ENCODE data around the gene SERPINB2. TPM values are rescaled to one million over a fixed set of nuclear protein-coding genes. Genes with fewer than 3 reads are reported as not detected.

SERPINB2 gene
- total and polyA plus RNA-seq, 10 of the 15 experiments (the other 5 are each of a cell fraction or from before 2014, with no cell fraction given): 9.6 to 25.3 (median 14.0) TPM

- Histone ChIP-seq H3K9me3 (replicated peaks; ENCODE audit: control insufficient read depth, insufficient read depth, low read length) (no peaks in the 10 kb centered on the region), H3K9ac (ENCODE audit: control insufficient read depth, insufficient read depth, low read length) (no peak overlapping the region), H3K79me2 (ENCODE audit: control insufficient read depth, insufficient read depth, low read length) (no peaks in the 10 kb centered on the region), H2AFZ (ENCODE audit: control insufficient read depth, low read depth, low read length) (no peak overlapping the region), H3K27me3 (replicated peaks in 1 of 2; ENCODE audit: control insufficient read depth in 2 of 2, insufficient read depth in 2 of 2, low read length in 1 of 2) (peaks cover 0 to 4% of the 10 kb centered on the region in 2 experiments; a peak in 2 of 4 replicates), H4K20me1 (ENCODE audit: control insufficient read depth, insufficient read depth) (no peaks in the 10 kb centered on the region), H3K4me3 (no peak overlapping the region), H3K4me2 (ENCODE audit: control insufficient read depth, insufficient read depth) (no peak overlapping the region), H3K4me1 (ENCODE audit: control insufficient read depth, insufficient read depth, low read length) (no peaks in the 10 kb centered on the region), H3K36me3 (ENCODE audit: control insufficient read depth in 2 of 2, insufficient read depth in 2 of 2, low read length in 1 of 2) (no peaks in the 10 kb centered on the region), H3K27ac (ENCODE audit: control insufficient read depth, insufficient read depth) (no peak overlapping the region)
- ChIA-PET SMC1A (ENCODE audit: uncharacterized antibody, unreplicated experiment) (interaction anchor here (1.2 kb wide), 1 partner anchor 330 kb away, joined by 4 read pairs; no protein-coding TSS in a partner anchor), CTCF (interaction anchor here (0.7 to 7.3 kb wide), 7 partner anchors 11 to 354 kb away, joined by 3 to 84 read pairs (median 3); no protein-coding TSS in a partner anchor), POLR2A (no interaction called here), RAD21 (ENCODE audit: unreplicated experiment) (interaction anchor here (1.5 kb wide), 1 partner anchor 88 kb away, joined by 3 read pairs; no protein-coding TSS in a partner anchor)
- 19% methylated on average over 2 of the region's 2 CpGs for WGBS (ENCODE audit: insufficient coverage, insufficient replicate concordance, low lambda C conversion rate, missing lambda C conversion rate)
- peak; percentile 71 for ATAC-seq
- in situ Hi-C loops (cut with MboI) (loop anchor here (5.0 kb wide), 1 partner anchor 331 kb away; no protein-coding TSS in a partner anchor), intact Hi-C loops (cut with micrococcal nuclease; ENCODE audit: unreplicated experiment) (loop anchor here (5.0 to 10.0 kb wide), 2 partner anchors 163 to 271 kb away; no protein-coding TSS in a partner anchor)
- no peak for DNase-seq (ENCODE audit: low read depth, low spot score)
- FAIRE-seq: peak; percentile 7
- no TSS peak for BruUV-seq (replicated peaks)
- TF ChIP-seq RAD21 (IDR thresholded peaks at IDR 0.05; ENCODE audit: insufficient read depth, low read depth, low read length) (peak; percentile 73), TARDBP (IDR thresholded peaks at IDR 0.05; ENCODE audit: borderline replicate concordance) (no peak), SUZ12 (IDR thresholded peaks at IDR 0.05; ENCODE audit: unreplicated experiment) (no peak), POLR2AphosphoS2 (IDR thresholded peaks at IDR 0.05; ENCODE audit: low read depth, low read length) (no peak), KAT2A (conservative IDR thresholded peaks at IDR 0.05; ENCODE audit: control insufficient read depth, low read depth, low read length) (no peak), MYC (IDR thresholded peaks at IDR 0.05; ENCODE audit: insufficient read depth, insufficient read length, insufficient replicate concordance, low read length, severe bottlenecking) (no peak), RBBP5 (conservative IDR thresholded peaks at IDR 0.05) (no peak), SKIL (IDR thresholded peaks at IDR 0.05; ENCODE audit: low read depth, poor library complexity, severe bottlenecking) (no peak), HDAC2 (IDR thresholded peaks at IDR 0.05) (no peak), NR2F1 (conservative IDR thresholded peaks at IDR 0.05) (no peak), SMC3 (IDR thresholded peaks at IDR 0.05; ENCODE audit: borderline replicate concordance, low read length) (peak; percentile 38; the same call in 1 of the 2 replicates), FOXK2 (IDR thresholded peaks at IDR 0.05) (no peak), TCF7 (IDR thresholded peaks at IDR 0.05; ENCODE audit: borderline replicate concordance) (no peak), MYB (IDR thresholded peaks at IDR 0.05; ENCODE audit: borderline replicate concordance, low read depth, low read length) (no peak)
- TF ChIP-seq, protein P1, sequence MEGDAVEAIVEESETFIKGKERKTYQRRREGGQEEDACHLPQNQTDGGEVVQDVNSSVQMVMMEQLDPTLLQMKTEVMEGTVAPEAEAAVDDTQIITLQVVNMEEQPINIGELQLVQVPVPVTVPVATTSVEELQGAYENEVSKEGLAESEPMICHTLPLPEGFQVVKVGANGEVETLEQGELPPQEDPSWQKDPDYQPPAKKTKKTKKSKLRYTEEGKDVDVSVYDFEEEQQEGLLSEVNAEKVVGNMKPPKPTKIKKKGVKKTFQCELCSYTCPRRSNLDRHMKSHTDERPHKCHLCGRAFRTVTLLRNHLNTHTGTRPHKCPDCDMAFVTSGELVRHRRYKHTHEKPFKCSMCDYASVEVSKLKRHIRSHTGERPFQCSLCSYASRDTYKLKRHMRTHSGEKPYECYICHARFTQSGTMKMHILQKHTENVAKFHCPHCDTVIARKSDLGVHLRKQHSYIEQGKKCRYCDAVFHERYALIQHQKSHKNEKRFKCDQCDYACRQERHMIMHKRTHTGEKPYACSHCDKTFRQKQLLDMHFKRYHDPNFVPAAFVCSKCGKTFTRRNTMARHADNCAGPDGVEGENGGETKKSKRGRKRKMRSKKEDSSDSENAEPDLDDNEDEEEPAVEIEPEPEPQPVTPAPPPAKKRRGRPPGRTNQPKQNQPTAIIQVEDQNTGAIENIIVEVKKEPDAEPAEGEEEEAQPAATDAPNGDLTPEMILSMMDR (IDR thresholded peaks at IDR 0.05 in 2 of 3, conservative IDR thresholded peaks at IDR 0.05 in 1 of 3; ENCODE audit: control insufficient read depth in 2 of 3, extremely low read depth in 1 of 3, insufficient read depth in 1 of 3, low read depth in 3 of 3, low read length in 3 of 3): peak; percentile 54 to 64 (median 57); a peak in 5 of 6 replicates
- TF ChIP-seq, protein P2, sequence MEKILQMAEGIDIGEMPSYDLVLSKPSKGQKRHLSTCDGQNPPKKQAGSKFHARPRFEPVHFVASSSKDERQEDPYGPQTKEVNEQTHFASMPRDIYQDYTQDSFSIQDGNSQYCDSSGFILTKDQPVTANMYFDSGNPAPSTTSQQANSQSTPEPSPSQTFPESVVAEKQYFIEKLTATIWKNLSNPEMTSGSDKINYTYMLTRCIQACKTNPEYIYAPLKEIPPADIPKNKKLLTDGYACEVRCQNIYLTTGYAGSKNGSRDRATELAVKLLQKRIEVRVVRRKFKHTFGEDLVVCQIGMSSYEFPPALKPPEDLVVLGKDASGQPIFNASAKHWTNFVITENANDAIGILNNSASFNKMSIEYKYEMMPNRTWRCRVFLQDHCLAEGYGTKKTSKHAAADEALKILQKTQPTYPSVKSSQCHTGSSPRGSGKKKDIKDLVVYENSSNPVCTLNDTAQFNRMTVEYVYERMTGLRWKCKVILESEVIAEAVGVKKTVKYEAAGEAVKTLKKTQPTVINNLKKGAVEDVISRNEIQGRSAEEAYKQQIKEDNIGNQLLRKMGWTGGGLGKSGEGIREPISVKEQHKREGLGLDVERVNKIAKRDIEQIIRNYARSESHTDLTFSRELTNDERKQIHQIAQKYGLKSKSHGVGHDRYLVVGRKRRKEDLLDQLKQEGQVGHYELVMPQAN (conservative IDR thresholded peaks at IDR 0.05): no peak
- TF ChIP-seq, protein P3, sequence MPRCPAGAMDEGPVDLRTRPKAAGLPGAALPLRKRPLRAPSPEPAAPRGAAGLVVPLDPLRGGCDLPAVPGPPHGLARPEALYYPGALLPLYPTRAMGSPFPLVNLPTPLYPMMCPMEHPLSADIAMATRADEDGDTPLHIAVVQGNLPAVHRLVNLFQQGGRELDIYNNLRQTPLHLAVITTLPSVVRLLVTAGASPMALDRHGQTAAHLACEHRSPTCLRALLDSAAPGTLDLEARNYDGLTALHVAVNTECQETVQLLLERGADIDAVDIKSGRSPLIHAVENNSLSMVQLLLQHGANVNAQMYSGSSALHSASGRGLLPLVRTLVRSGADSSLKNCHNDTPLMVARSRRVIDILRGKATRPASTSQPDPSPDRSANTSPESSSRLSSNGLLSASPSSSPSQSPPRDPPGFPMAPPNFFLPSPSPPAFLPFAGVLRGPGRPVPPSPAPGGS (IDR thresholded peaks at IDR 0.05; ENCODE audit: borderline replicate concordance, insufficient read depth, low read depth, low read length, poor library complexity, severe bottlenecking): no peak
Measured at GRCh38 chr18:63848159-63848558, 39.3 kb upstream of the SERPINB2 start.

Measured in GM12878 (cell line).